SHP77 treated with DMSO at 0.1 percent for 48 hours (cell line): ENCODE data around the gene CCDC89.

Experiments used
- DNase-seq: peaks from one replicate; lab custom pipeline; 2025; lab: John Stamatoyannopoulos, UW

Gene CCDC89

DNA sequence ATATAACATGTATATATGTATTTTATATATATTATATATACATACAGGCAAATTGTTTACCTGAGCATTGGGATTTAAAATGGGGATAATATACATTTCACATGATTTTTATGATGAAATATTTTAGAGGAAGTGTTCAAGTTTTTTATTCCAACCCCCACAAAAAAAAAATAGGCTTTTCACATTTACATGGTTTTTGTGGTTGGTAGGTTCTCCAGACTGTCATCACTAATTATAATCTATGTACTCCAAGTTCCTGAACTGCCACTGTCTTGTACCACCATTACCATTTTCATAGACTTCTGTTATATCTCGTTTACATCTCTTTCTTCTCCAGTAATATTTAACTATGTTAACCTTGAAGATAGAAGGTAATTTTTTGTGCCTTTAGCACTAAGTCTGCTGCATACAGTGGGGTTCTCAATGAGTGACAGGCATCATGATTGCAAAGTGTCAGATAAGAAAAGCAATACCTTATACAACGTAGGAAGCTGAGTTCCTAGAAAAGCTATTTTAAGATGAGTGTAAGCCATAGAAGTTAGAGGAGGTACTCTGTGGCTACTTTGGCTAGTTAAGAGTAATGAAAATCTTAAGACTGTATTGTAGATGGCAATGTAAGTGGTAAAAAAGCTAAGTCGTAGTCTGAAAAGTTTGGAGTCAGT is 33.1 kb downstream of the CCDC89 start:
- DNase-seq = no peak

DNA sequence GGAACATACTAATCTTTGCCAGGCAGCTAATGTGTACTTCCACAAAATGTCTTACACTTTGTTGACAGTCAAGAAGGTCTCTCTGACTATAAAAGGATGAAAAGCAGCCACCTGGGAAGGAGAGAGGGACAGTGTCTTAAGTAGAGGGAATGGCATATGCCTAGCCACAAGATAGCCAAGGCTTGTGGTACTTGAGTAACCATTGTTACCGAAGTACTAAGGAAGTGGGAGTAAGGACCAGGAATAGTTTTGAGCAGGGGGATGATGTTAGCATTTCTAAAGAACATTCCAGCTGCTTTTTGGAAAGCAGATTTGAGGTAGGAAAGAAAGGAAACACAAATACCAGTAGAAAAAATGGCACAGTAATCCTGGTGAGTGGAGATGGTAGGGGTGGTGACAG is 34.9 kb downstream of the CCDC89 start:
- no peak for DNase-seq

DNA sequence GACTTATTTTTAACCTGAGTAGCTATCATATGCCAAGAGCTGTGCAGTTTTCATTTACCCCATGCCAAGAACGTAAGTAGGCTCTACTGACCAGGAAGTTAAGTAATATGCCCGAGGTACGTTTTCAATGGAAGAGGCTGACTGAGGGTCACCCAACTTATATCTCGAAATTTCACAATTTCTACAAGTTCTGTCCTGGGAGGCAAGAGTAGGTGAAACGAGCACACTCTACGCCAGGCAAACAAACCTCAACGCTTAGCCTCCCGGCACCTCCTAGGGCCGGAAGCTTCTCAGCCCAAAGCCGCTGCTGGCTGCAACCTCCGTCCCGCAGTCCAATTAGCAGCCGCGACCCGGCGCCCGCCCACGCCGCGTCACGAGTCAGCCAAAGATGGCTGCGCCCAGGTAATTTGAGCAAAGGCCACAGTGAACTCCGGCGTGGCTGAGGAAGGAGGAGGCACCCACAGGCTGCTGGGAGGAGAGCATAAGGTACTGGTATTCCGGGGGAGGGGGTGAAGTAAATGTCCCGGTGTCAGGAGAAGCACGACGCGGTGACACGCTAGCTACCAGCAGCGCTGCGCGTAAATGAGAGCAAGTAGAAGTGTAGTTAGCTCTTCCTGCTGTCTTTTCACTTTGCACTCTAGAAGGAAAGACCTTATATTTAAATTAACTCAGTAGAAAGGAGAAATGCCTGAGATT is 38.2 kb downstream of the CCDC89 start, which contains the start of gene TMEM126A:
TMEM126A (plus strand) TSS at position 364 of the 696 bp plus-strand sequence. CDS start 2,289 bp downstream, outside the sequence.
- DNase-seq = peak; percentile 89

DNA sequence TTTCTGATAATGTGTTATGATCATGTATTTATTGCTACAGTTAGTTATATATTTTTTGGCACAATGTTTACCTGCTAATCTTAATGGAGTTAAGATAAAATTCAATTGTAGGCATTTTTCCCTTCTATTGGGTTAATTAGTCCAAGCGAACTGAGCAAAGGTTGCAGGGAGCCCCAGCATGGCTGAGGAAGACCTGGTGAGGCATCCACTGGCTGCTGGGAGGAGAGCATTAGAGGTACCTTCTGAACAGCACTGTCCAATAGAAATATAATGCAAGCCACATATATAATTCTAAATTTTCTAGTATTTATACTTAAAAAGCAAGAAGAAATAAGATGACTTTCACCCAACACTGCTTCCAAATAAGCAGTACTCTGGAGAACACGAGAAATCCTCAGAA is 38.9 kb downstream of the CCDC89 start:
- DNase-seq = no peak

DNA sequence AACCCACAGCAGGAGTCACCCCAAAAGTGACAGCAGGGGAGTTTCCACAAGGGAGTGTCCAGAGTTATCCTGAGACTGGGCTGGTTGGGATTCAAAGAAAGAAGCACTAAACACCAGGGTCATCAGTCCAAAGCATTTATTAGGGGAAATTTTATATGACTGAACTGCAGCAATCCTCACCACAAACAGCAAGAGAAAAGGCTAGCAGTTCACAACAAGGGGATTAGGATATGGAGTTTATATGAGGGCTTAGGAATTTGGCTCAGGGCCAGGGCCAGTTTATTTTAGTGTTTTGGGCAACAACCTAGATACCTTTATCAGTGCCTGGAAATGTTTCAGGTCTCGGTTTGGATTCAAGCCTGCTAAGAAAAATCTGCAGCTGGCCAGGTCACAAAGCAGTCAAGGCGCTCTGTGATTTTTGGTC is 42.8 kb downstream of the CCDC89 start:
- no peak for DNase-seq

DNA sequence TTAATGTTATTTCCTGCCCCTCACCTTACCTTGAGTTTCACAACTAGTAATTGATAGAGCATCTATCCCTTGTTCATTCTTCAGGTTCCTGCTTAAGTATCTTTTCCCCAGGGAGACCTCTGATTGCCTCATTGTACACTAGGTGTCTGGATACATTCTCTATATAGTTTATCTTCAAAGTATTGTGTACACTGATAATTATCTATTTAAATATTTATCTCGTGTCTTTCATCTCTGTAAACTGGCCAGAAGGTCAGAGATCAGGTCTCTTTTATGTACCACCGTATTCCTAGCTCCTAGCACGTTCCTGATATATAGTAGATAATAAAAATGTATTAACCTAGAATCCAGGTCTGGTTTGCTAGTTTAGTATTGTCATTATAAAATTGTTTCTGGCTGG is 51.2 kb downstream of the CCDC89 start:
- no peak for DNase-seq
